GM12892 (cell line): Measurements from ENCODE around the gene DHRS2.

Source experiments
- DNase-seq: peaks from one replicate; pipeline ENCODE4 v3.0.0; 2011; ENCODE audit not compliant: insufficient read length
- FAIRE-seq: peaks from 2 replicates; lab custom pipeline; 2011; peaks lifted over from hg19 to GRCh38; lab: Jason Lieb, UNC
- POLR2A ChIP-seq: IDR thresholded peaks from 2 replicates; pipeline ENCODE4 v1.6.1; 2011; ENCODE audit warnings: low read depth, low read length, control low read depth
- POLR2AphosphoS5 ChIP-seq: IDR thresholded peaks from 2 replicates; pipeline ENCODE4 v1.6.1; 2011; ENCODE audit warnings: low read depth, low read length, control low read depth
- TAF1 ChIP-seq: IDR thresholded peaks from 2 replicates; pipeline ENCODE4 v1.6.1; 2011; ENCODE audit warnings: low read depth, mild to moderate bottlenecking, control low read depth, low read length, borderline replicate concordance

Gene DHRS2

DNA sequence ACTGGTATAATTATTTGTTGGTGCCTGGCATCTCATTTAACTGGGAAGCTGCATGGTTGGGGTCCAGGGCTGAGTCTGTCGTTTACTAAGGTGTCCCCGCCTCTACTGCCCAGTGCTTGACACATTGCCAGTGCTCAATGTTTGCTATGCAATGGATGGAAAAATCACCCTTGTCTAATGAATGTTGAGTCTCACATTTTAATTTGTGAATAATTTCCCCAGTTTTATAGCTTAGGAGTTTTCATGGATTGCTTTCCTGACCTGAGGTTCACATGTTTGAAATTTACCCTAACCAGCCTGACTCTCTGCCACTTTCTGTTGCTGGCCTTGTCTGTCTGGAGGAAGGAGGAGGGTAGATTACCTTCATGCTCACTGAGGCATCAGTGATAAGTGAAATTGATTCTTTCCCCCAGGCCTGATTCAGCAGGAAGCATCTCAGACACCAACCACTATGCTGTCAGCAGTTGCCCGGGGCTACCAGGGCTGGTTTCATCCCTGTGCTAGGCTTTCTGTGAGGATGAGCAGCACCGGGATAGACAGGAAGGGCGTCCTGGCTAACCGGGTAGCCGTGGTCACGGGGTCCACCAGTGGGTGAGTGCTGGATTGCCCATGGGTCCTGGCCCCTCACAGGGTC is 2.4 kb downstream of the DHRS2 start:
- no peak for TF ChIP-seq TAF1
- TF ChIP-seq POLR2A: no peak
- TF ChIP-seq POLR2AphosphoS5: no peak
- DNase-seq (no peak), FAIRE-seq (no peak)

DNA sequence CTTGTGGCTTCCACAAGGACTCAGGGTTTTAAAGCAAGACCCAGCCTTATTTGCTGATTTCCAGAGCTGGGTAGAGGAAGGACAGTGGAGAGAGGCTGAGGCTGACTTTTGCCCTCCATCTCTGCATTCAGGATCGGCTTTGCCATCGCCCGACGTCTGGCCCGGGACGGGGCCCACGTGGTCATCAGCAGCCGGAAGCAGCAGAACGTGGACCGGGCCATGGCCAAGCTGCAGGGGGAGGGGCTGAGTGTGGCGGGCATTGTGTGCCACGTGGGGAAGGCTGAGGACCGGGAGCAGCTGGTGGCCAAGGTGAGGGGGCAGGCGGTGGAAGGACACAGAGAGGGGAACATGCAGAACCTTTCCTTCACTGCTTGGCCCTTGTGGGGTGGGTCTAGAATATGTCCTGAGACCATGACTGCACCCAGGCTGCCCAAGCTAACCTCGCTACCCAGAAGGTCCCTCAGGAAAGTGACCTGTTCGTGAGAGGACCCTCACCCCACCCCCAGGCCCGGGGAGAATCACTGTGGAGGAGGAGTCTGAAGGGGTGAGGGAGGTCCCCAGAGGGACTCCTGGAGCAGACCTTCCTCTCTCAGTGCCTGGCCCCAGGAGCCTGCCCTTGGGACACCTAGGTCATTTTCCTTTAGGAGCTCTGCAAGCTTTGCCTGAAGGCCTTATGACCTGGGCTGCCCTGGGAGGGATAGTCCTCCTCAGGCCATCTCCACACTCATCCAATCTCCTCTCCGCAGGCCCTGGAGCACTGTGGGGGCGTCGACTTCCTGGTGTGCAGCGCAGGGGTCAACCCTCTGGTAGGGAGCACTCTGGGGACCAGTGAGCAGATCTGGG is 3.1 kb downstream of the DHRS2 start:
- DNase-seq (no peak), FAIRE-seq (no peak)
- TF ChIP-seq TAF1: no peak
- TF ChIP-seq POLR2AphosphoS5: no peak
- TF ChIP-seq POLR2A: no peak

DNA sequence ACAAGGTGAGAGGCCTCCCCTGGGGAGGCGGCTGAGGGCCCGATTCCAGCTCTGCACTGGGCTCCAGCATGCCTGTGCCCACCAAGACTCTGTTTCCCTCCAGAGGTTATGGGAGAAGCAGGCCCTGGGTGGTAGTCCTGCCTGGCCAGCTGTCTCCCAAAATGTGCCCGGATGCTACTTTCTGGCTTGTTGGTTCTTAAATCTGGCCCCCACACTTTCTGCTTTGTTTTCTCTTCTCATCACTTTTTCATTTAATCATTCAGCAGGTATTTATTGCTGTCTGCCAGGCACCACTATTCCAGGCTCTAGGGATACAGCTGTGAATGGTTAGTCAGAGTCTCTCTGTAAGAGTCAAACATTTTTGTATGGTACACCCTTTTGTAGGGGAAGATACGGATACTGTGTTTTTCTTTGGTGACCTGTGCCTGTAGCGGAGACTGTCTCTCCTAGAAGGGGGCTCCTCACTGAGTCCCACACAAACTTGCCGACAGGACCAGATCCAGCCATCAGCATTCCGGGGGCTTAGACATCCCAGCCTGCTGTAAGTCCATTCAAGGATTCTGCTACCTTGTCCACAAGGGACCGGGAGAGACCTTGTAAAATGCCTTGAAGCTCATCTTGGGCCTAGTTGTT is 3.8 kb downstream of the DHRS2 start:
- DNase-seq (no peak), FAIRE-seq (no peak)
- TF ChIP-seq POLR2A (no peak), TAF1 (no peak), POLR2AphosphoS5 (no peak)

DNA sequence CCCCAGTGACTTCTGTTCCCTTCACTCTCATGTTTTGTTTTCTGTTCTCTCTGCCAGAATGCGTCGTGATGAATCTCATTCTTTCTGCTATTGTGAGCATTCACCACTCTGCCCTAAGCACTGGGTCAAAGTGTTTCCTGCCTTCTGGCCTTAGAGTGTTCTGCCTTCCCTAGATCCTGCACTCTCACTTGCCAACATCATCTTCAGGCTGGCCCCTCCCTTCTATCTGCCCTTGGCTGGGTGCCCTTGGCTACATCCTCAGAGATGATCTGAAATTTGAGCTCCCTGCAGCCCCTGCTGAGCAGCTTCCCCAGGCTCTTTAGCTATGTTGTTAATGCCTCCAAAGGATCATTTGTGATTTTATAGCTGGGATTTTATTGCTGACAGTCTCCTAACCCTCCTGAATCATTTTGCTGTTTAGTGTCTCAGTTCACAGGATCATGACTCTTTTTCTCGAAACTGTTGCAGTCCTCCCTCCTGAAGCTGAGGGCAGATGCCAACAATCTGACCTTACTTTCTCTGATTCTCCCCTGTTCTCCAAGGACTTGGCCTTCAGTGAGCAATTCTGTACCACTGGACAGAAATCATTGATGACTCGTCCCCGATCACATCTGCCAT is 4.5 kb downstream of the DHRS2 start:
- FAIRE-seq (no peak), DNase-seq (no peak)
- no peak for TF ChIP-seq POLR2A
- TF ChIP-seq TAF1: no peak
- no peak for TF ChIP-seq POLR2AphosphoS5

DNA sequence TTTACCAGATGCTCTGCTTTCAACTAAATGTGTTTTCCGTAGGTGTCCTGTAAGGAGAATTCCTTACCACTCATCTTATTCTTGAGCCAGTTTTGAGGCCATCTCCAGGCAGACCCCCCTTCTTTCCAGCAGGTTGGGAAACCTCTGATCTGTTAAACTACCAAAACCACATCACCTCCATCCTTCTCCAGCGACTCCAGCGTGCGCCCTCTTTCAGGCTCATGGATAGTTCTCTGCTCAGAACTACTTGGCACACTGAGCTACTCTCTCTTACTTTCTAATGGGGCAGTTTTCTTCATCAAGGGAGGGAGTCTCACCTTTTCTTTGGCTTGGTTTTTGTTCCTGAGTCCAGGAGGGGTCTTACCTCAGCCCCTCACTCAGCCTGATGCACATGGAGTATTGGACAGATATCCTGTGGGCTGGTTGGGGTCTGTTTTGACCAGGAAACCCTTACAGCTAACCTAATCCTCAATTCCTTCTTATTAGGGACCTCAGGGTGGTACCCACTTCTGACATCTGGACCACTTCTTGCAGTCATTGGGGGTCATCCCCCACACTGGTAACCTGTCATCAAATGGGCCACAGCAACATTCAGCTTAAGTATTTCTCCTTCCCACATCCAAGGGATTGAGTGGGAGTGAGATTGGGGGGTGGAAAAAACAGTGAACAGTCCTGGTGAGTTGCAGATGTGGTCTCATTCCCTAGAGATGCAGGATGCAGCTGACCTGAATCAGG is 5.2 kb downstream of the DHRS2 start:
- TF ChIP-seq POLR2A (no peak), POLR2AphosphoS5 (no peak), TAF1 (no peak)
- FAIRE-seq: no peak

DNA sequence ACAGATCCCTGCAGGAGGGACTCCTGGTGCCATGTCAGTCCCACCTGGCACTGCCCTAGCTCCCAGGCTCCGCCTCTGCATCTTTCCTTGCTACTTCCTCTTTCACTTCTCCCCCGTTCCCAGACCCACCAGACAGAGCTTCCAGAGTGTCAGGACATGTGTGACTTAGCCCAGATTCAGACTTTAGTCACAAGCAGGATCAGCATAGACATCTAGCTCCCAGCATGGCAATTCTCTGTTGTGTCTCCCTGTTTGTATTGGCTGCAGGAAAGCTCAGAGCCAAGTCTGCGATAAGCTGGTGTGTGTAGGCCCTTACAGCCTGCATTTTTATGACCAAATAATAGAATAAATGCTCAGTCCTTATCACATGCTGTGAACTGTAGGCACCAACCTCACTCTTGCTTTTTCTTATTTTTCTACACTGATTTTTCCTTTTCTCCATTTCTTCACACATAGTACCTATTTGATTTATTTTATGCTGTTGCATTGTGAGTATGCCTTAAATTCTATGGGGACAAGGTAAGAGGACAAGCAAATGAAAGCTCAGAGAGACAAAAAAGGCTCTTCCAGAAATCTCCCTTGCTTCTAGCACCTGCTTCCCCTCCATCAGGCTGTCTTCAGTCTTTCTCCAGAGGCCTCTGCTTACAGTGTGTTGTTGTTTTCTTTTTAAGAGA is 5.9 kb downstream of the DHRS2 start:
- no peak for DNase-seq
- FAIRE-seq: no peak
- TF ChIP-seq POLR2A (no peak), POLR2AphosphoS5 (no peak), TAF1 (no peak)

More for the DNA sequence above, 5.2 kb downstream of the DHRS2 start:
- DNase-seq: no peak

DNA sequence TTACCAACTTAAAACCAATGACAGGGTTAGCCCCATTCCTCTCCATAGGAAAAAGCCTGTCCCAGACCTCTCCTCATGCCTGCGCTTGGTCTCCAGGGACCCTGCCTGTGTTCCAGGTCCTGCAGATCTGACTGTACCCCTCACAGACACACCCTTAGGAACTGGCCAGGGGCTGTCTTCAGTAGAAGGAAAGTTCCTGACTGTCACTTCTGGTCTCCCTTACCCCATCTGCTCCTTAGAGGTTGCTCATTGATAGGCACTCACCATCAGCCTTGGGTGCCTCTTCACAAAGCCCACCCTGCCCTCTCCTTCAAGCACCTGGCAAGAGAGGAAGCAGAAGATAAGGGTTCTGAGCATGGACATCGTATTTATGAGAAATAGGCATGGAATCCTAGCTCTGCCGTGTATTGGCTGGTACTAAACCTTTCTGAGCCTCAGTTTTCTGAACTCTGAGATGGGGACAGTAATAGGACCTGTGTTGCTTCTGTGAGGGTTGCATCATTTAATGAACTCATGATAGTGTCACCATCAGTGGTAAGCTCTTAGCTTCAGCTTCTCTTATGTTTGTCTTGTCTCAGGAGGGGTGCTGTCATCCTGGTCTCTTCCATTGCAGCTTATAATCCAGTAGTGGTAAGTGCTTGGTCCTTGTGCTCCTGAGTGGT is 7.5 kb downstream of the DHRS2 start:
- no peak for DNase-seq
- no peak for TF ChIP-seq TAF1
- TF ChIP-seq POLR2AphosphoS5: no peak
- TF ChIP-seq POLR2A: no peak
- no peak for FAIRE-seq

DNA sequence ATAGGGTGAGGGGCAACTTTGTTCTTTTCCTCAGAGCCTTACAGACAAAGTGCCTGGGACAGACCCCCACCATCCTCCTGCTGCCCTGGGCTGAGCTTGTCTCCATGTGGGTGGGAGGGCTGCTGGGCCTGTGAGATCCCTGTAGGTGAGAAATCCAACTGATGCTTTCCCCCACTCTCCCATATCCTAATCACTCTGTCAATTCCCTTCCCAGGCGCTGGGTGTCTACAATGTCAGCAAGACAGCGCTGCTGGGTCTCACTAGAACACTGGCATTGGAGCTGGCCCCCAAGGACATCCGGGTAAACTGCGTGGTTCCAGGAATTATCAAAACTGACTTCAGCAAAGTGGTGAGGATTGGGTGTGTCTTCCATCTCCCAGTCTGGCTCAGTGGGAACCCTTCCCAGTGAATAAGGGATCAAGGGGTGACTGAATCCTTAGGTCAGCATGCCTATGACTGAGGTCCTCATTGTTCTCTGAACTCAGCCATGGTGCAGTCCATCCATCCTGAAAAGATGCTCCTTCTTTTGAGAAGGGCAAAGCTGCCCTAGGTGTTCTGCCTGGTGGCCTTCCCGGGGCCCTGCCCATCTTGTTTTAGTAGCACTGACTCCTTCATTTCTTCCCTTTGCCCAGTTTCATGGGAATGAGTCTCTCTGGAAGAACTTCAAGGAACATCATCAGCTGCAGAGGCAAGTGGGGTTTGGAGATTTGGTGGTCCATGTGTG is 8.2 kb downstream of the DHRS2 start:
- DNase-seq (no peak), FAIRE-seq (no peak)

DNA sequence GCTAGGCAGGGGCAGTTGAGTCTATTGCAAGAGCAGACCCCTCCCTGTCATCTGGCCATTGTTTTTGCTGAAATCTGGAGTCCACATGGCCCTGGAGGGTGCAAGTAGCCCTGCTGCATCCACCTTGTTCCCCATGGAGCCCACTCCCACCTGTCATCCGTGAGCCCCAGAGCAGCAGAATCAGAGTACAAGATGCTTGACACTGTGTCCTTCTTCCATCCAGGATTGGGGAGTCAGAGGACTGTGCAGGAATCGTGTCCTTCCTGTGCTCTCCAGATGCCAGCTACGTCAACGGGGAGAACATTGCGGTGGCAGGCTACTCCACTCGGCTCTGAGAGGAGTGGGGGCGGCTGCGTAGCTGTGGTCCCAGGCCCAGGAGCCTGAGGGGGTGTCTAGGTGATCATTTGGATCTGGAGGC is 8.8 kb downstream of the DHRS2 start:
- no peak for DNase-seq
- FAIRE-seq: no peak

More for the DNA sequence above, 8.2 kb downstream of the DHRS2 start:
- TF ChIP-seq TAF1: no peak
- TF ChIP-seq POLR2A: no peak
- TF ChIP-seq POLR2AphosphoS5: no peak

DNA sequence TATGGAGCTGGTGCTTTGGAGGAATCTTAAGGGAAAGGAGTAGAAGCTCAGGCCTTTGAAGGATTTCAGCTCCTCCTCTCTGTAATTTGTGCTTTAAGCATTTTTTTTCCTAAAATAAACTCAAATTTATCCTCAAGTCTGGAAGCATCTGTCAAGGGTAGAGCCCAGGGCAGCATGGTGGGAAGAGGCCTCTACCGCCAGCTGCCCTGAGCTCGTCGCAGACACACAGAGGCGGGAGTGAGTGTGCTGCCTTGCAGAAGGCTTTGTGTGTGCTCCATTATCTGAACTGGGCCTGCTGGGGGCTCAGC is 9.3 kb downstream of the DHRS2 start:
- DNase-seq (no peak), FAIRE-seq (no peak)
- TF ChIP-seq TAF1: no peak
- no peak for TF ChIP-seq POLR2AphosphoS5
- no peak for TF ChIP-seq POLR2A

More for the DNA sequence above, 8.8 kb downstream of the DHRS2 start:
- TF ChIP-seq POLR2AphosphoS5 (no peak), TAF1 (no peak), POLR2A (no peak)
